ENCODE data around the gene SNX9. TPM values are rescaled to one million over a fixed set of nuclear protein-coding genes. Genes with fewer than 3 reads are reported as not detected.

The SNX9 gene
- total RNA-seq, 1 experiment from 2014 or later = 31.3 TPM

- H3K27ac Mint-ChIP-seq = no peak overlapping the region
- H3K23me2 ChIP-seq (ENCODE audit: insufficient read length, low read depth, low read length, poor library complexity, severe bottlenecking) = no peaks in the 10 kb centered on the region
- no peak overlapping the region for H3K23ac ChIP-seq (ENCODE audit: insufficient read length, low read depth, low read length)
- no peaks in the 10 kb centered on the region for H4K20me1 ChIP-seq (ENCODE audit: control insufficient read depth, insufficient read depth, insufficient read length)
- H3K4me3 Mint-ChIP-seq = no peak overlapping the region
- no peak overlapping the region for H3K4ac ChIP-seq (ENCODE audit: low read depth, low read length)
- TF ChIP-seq CTCF (conservative IDR thresholded peaks at IDR 0.05) = no peak
- H4K91ac ChIP-seq (ENCODE audit: insufficient read length, low read depth, low read length) = no peak overlapping the region
- H3K4me2 ChIP-seq (ENCODE audit: insufficient read depth, insufficient read length, low read length) = no peak overlapping the region
- H3K9me3 Mint-ChIP-seq = peaks cover 11 to 12% of the 10 kb centered on the region in 2 experiments
- H3K56ac ChIP-seq (ENCODE audit: insufficient read length, low read depth, low read length) = no peak overlapping the region
- no peak overlapping the region for H4K8ac ChIP-seq (replicated peaks; ENCODE audit: insufficient read length, low read depth, low read length)
- no peak overlapping the region for H2BK20ac ChIP-seq (ENCODE audit: low read depth, low read length, poor library complexity, severe bottlenecking)
- no peak overlapping the region for H3T11ph ChIP-seq (ENCODE audit: low read length)
- H3K4me1 Mint-ChIP-seq = peaks cover 27 to 39% of the 10 kb centered on the region in 2 experiments
- H2BK12ac ChIP-seq (ENCODE audit: insufficient read length, low read depth, low read length) = no peak overlapping the region
- H2BK120ac ChIP-seq (ENCODE audit: low read depth, low read length, poor library complexity, severe bottlenecking) = no peak overlapping the region
- H3K4me1 ChIP-seq (ENCODE audit: insufficient read depth, low read length) = 0 out of 2 replicates have a peak, but pooled peaks cover 3% of the 10 kb centered on the region
- H3K79me1 ChIP-seq (ENCODE audit: insufficient read depth, low read depth, low read length, poor library complexity, severe bottlenecking) = no peaks in the 10 kb centered on the region
- H4K5ac ChIP-seq (ENCODE audit: insufficient read length, low read depth, low read length) = no peak overlapping the region
- H3K27me3 Mint-ChIP-seq (ENCODE audit: low read depth) = no peaks in the 10 kb centered on the region
- H2BK15ac ChIP-seq (ENCODE audit: low read depth, low read length) = no peak overlapping the region
- no peak overlapping the region for H2BK5ac ChIP-seq (ENCODE audit: insufficient read length, low read length)
- H2AK5ac ChIP-seq (ENCODE audit: insufficient read length, low read length) = no peak overlapping the region
- H3K27me3 ChIP-seq (ENCODE audit: insufficient read depth, low read length) = no peaks in the 10 kb centered on the region
- H3K14ac ChIP-seq (ENCODE audit: insufficient read depth, low read length) = no peak overlapping the region
- no peak for DNase-seq
- H3K36me3 Mint-ChIP-seq (ENCODE audit: insufficient read depth in 1 of 3, low read depth in 3 of 3) = peaks cover 5 to 12% (median 9%) of the 10 kb centered on the region in 3 experiments; a peak in 6 of 7 replicates
- H3K9ac ChIP-seq (ENCODE audit: extremely low read depth, insufficient read length, low read length) = no peak overlapping the region
- no peak overlapping the region for H3K27ac ChIP-seq (ENCODE audit: insufficient read length, low read depth, low read length)
- H3K18ac ChIP-seq (ENCODE audit: insufficient read length, low read depth, low read length) = no peak overlapping the region
- peaks cover 6% of the 10 kb centered on the region for H3K9me3 ChIP-seq (ENCODE audit: control insufficient read depth, low read depth, low read length)
- H2AFZ ChIP-seq (ENCODE audit: low read length) = no peak overlapping the region
- WGBS (ENCODE audit: extremely low coverage, insufficient read length, low lambda C conversion rate) = no CpG with 5 or more reads among the region's 3 CpGs
- no peaks in the 10 kb centered on the region for H3K79me2 ChIP-seq (ENCODE audit: insufficient read depth, low read length)
Measured at GRCh38 chr6:157964100-157964499, 141.1 kb downstream of the SNX9 start.

Data from H9 (cell line).